Smooth muscle cell of the brain vasculature (primary cell): Measurements from ENCODE around the gene STX8.

ENCODE experiments used
- DNase-seq: peaks from one replicate; pipeline ENCODE4 v3.0.0-alpha.2; 2012; ENCODE audit warnings: low read depth, low spot score

The STX8 gene

DNA sequence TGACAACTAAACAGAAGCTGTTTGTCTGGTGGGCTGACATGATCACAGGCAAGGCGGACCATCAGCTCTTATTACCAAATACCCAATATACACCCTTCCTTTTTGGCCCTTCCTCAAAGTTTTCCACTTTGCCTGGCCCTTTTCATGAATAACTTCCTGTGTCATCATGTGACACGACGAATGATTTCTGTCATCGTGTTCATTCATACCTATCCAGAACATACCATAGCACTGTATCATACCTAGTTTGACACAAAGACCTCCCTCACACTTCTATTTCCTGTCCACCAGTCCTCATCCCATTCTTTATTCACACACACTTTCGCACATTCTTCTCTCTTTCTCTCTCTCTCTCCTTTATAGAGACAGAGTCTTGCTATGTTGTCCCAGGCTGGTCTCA, 131.8 kb downstream of the STX8 start:
- DNase-seq = no peak

DNA sequence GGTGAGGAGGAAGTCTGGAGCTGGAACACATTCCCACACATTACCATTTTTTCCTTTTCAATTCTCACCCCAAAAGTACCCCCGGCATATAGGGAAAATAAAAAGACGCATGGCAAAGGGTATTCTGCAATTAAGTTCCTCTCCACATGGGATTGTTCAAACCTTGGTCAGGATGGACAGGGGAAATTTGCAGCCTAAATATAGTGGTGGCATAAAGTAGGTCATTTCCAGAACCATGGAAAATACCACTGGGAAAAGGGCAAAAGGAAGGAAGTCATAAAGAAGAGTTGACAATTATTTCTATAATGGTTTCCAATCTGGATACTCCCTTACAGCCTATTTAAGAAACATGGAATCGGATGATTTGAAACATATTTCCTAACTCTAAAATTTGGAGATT, 135.8 kb downstream of the STX8 start:
- DNase-seq = no peak

DNA sequence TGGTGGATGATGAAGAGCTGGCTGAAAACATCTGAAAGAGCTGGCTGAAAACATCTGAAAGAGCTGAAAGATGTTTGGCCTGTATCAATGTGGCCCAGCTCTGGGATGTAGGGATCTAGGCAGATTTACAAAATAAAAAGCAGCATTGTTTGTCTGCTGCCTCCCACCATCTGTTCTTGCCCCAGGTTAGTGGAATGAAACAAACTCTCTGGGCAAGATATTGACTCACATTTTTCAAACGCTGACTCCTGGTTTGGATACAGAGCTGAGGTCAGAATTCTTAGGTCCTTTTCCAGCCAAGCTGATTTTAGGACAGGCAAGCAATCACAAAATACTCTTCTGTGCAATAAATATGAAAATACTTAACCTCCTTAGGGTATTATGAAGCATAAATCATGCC, 139.0 kb downstream of the STX8 start:
- no peak for DNase-seq

GRCh38 chr17:9435165-9435564, 140.5 kb downstream of the STX8 start:
- DNase-seq = no peak

- DNase-seq = no peak
Observed at GRCh38 chr17:9434642-9435057, 141.0 kb downstream of the STX8 start.

DNA sequence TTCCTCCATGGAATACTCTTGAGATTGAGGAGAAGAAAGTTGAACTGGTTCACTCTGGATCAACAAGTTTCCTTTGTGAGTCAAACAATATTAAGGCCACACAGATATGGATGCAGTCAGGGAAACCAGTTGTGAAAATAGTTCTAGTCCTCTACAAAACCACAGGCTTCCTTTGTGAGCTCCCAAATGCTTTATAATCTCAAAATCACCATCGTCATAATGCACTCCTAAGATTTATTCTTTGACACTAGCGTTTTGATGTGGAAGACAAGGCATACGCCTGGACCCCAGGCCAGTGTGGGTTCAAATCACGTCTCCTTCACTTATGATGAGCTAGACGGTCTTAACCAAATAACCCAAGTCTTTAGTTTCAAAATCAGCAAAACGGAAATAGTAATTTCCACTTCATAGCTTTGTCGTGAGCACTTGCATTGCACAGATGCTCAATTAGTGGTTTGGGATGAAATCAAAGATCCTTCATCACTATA, 142.6 kb downstream of the STX8 start:
- no peak for DNase-seq

DNA sequence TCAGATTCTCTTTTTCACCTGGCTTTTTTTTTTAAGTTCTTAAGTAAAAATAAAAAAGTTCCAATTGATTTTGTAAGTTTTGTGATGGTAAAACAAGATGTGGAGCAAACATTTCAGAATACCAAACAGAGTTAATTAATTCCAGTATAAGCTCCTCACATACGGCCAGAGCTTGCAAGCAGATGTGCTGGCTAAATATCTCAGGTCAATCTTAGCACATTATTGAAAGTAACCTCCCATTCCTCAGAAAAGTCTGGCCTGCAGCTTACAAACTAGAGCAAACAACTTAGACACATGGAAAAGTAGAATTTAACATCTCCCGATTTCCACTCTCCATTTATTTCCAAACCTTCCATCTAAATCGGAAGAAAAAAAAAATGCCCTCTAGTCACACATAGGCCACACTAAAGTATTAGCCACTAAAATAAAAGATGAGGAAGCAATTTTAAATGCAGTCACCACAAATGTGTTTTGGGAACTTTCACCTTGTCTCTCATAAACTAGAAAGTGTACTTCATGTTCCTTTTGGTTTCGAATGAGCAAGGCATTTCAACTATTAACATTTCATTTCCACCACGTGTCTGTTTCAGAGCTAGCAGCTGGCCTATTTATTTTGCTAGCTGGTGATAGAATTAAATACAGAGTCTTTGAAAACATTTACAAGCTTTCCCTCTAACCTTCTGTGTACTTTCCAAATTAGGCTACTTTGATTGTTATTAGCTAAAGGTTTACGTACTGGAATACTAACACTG, 143.3 kb downstream of the STX8 start:
- DNase-seq = no peak

- no peak for DNase-seq
Observed at GRCh38 chr17:9431620-9432019, 144.0 kb downstream of the STX8 start.

DNA sequence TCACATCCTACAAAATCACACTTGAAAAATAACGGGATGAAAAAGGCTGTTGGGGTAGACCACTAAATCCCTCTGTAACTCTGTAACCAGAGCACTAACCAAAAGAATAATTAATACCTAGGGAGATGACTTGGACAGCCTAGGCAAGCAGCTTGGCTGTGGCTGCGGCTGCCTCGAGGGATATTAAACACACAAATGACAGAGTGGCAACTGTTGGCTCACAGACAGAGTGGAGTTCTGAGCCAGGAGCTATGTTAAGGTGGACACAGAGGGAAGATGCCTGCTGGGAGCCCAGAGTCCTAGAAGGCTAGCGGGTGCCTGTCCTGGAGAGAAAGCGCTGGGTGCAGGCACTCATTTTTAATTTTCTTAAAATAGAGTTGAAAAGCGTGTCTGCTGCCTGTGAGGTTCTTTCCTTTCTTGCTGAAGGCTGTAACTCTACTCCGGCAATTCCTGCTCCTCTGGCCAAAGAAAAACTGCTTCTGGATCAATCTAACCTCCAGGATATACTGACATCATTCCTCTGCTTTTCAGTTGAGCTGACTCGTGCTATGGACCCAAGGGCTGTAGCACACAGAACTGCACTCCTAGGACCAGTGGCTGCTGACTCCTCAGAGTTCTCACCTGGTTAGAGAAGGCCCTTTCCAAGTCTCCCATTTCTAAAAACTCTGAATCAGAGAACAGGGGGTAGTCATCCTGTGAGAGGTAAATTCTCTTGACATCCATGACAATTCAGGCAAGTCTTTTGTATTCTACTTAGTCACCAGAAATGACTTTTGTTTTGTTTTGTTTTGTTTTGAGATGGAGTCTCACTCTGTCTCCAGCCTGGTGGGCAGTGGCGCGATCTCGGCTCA, 147.9 kb downstream of the STX8 start:
- DNase-seq = no peak

- no peak for DNase-seq
Observed at GRCh38 chr17:9424071-9424640, 151.5 kb downstream of the STX8 start.

- no peak for DNase-seq
Observed at GRCh38 chr17:9421525-9421924, 154.1 kb downstream of the STX8 start.

DNA sequence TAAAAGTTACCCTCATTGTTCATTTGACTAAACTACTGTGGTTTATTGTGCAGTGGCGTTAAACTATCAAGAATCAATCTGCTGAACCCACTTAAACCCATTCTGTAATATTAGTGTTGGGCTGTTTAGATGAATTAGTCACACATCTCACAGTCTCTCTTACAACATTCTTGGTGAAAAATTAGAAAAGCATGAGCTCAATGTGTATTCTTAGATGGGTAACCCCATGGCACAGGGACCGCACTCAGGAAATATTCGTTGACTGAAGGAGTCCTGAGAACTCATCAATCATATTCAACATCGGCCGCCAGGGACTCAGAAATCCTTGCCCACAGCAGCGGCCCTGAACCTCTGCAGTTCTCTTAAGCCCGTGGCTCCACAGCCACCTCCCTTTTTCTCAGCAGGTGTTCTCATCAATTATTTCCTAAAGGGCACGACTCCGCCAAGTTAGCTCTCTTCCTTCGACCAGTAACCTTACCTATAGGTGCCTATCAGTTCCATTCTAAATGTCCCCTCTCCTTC, 155.6 kb downstream of the STX8 start:
- no peak for DNase-seq

DNA sequence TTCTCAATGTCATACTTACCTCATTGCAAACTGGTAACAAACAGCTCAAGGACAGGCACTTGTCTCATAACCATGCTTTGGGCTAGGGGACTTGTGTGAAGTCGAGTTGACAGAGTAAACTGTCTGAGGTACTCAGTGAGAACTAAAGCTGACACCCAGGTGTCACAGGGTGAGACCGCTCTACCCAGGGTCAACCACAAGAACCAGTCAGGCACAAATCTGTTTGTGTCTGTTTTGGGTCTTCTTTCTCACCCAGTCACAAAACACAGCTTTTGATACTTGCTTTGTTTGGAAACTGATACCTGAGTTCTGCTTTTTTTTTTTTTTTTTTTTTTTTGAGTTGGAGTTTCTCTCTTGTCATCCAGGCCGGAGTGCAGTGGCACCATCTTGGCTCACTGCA, 161.1 kb downstream of the STX8 start:
- no peak for DNase-seq

DNA sequence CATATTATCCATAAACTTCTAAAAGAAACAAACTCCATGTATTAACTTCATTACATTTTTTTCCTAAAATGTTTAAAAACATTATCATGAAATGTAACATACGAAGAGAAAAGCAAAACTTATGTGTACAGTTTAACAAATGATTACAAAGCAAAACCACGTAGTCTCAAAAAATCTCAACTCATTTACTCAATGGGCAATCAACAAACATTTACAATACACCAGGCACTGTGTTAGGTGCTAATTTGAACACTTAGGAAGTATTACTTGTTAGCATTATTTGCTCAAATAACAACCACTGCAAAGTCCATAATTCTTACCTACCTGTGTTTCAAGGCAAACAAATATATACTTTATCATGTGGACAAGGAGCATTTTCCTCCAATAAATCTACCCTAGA, 164.9 kb downstream of the STX8 start:
- DNase-seq = no peak

DNA sequence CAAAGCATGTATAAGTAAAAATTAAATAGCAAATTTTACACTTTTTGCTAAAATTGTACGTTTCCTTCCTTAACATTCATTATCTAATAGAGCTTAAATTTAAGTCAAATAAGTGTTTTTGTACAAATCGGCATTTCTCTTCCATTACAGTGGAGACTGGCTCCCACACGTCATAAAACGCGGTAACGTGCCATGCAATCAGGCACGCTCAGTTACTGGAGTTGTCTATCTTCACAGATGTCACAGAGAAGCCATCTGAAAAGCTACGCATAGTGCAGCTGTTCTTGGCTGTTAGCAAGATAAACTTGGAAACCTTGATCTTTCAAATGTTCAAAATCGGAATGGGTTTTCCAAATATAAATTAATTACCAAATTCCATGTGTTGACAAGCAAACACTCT, 165.3 kb downstream of the STX8 start:
- no peak for DNase-seq

DNA sequence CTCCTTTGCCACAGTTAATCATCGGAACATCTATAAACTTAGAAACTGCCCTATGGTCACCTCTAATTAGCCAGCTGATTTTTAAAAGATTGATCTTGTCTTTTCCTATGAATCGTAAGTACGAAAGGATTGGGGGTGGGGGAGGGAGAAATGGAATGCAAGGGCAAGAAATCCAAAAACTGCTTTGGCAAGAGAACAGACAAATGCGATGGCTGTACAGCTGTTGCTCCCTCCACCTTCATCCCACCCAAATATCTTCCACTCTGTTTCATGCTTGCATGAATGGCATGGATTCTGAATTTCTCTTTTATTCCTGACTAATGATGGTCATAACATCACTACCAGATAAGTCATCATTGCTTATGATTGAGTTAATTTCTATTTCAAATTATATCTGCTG, 165.7 kb downstream of the STX8 start:
- no peak for DNase-seq

- DNase-seq = no peak
Observed at GRCh38 chr17:9408868-9409829, 166.5 kb downstream of the STX8 start.

DNA sequence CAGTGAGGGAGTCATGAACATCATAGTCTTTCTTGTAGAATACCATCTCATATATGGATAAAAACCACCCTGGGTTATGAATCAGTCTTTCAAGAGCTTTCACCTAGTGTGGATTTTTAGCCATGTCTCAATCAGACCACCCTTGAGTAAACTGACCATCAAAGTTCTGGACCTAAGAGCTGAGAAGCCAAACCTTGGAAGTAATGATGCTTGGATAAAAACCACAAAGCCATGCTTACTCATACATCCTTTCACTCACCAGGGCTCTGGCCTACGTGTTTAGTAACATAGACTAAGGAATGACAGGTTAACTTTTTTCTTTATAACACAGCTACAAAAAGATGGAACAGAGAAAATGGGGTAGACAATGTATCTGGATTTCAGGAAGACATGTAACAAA, 167.2 kb downstream of the STX8 start:
- no peak for DNase-seq

GRCh38 chr17:9406046-9406606, 169.5 kb downstream of the STX8 start:
- DNase-seq = no peak

DNA sequence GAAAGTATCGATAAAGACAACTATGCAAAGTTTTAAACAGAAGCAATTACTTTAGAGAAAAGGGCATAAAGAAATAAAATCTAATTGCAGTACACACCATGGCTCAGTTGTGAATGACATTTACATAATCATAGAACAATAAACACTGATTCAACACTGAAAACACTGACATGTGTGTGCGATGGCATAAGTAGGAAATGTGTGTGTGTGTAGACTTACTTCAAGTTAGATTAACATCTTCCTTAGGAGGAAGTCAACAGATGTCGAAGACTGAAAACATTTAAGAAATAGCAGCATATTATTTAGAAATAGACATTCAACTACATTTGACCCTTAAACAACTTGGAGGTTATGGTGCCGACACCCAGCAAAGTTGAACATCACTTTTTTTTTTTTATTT, 172.4 kb downstream of the STX8 start:
- no peak for DNase-seq
